Mesenchymal stem cell (in vitro differentiated cells and primary cell): ENCODE results near the gene IL1R2.
A peak's percentile ranks its signal among the peaks of the same experiment; 100 is the strongest.

Experiments used
- DNase-seq: peaks from one replicate; pipeline ENCODE4 v3.0.0-alpha.2; 2013
- H2AFZ ChIP-seq: one replicate; pipeline ENCODE4 v1.6.1; 2013; ENCODE audit warnings: low read depth, mild to moderate bottlenecking, control low read depth, inconsistent platforms, low read length, moderate library complexity
- H2AK5ac ChIP-seq: 2 replicates; pipeline ENCODE4 v1.6.1; 2013; ENCODE audit warnings: low read length, moderate library complexity, mild to moderate bottlenecking, inconsistent platforms; ENCODE audit not compliant: severe bottlenecking
- H2BK120ac ChIP-seq: one replicate; pipeline ENCODE4 v1.6.1; 2013; ENCODE audit warnings: low read depth, mild to moderate bottlenecking, inconsistent platforms, low read length, moderate library complexity
- H2BK12ac ChIP-seq, 2 experiments: one replicate each; pipeline ENCODE4 v1.6.1; 2013; ENCODE audit warnings: inconsistent platforms in 2 of 2, low read length in 2 of 2, mild to moderate bottlenecking in 2 of 2, moderate library complexity in 2 of 2, control low read depth in 1 of 2
- H2BK15ac ChIP-seq: one replicate; pipeline ENCODE4 v1.6.1; 2013; ENCODE audit warnings: mild to moderate bottlenecking, low read depth, inconsistent platforms; ENCODE audit not compliant: poor library complexity, severe bottlenecking
- H2BK5ac ChIP-seq: 2 replicates; pipeline ENCODE4 v1.6.1; 2013; ENCODE audit warnings: low read depth, mild to moderate bottlenecking, low read length, control low read depth, inconsistent platforms; ENCODE audit not compliant: poor library complexity, severe bottlenecking
- H3K14ac ChIP-seq, 2 experiments: one replicate each; pipeline ENCODE4 v1.6.1; 2013; ENCODE audit warnings: inconsistent platforms in 2 of 2, low read length in 2 of 2, control low read depth in 1 of 2, mild to moderate bottlenecking in 1 of 2, moderate library complexity in 1 of 2
- H3K18ac ChIP-seq, 2 experiments: one replicate each; pipeline ENCODE4 v1.6.1; 2013; ENCODE audit warnings: inconsistent platforms in 2 of 2, low read length in 2 of 2, control low read depth in 1 of 2, low read depth in 1 of 2, mild to moderate bottlenecking in 1 of 2
- H3K23ac ChIP-seq, 2 experiments: one replicate each; pipeline ENCODE4 v1.6.1; 2013; ENCODE audit warnings: inconsistent platforms in 2 of 2, low read length in 2 of 2, mild to moderate bottlenecking in 2 of 2, moderate library complexity in 2 of 2, control low read depth in 1 of 2
- H3K27ac ChIP-seq: 2 replicates; pipeline ENCODE4 v1.5.1; 2013; ENCODE audit warnings: mild to moderate bottlenecking, moderate library complexity, low read length, control low read depth, inconsistent platforms; ENCODE audit not compliant: poor library complexity, severe bottlenecking
- H3K27me3 ChIP-seq, 2 experiments: 2 replicates each; pipeline versions ENCODE4 v1.6.1 to v1.7.0; 2013; ENCODE audit warnings: low read length in 2 of 2, mild to moderate bottlenecking in 2 of 2, moderate library complexity in 2 of 2, control low read depth in 1 of 2, inconsistent platforms in 1 of 2; ENCODE audit not compliant: control insufficient read depth in 1 of 2, insufficient read depth in 1 of 2
- H3K36me3 ChIP-seq, 2 experiments: 2 replicates each; pipeline versions ENCODE4 v1.6.1 to v1.7.0; 2013; ENCODE audit warnings: low read length in 2 of 2, control low read depth in 1 of 2, inconsistent platforms in 1 of 2, low read depth in 1 of 2, mild to moderate bottlenecking in 1 of 2; ENCODE audit not compliant: insufficient read depth in 2 of 2, control insufficient read depth in 1 of 2
- H3K4ac ChIP-seq, 2 experiments: one replicate each; pipeline ENCODE4 v1.6.1; 2013; ENCODE audit warnings: inconsistent platforms in 2 of 2, low read length in 2 of 2, mild to moderate bottlenecking in 2 of 2, moderate library complexity in 2 of 2, control low read depth in 1 of 2, low read depth in 1 of 2
- H3K4me1 ChIP-seq: 2 replicates; pipeline ENCODE4 v1.6.1; 2013; ENCODE audit warnings: low read depth, low read length, control low read depth; ENCODE audit not compliant: control insufficient read depth, insufficient read depth
- H3K4me2 ChIP-seq: 2 replicates; pipeline ENCODE4 v1.6.1; 2013; ENCODE audit warnings: low read length, mild to moderate bottlenecking, inconsistent platforms; ENCODE audit not compliant: poor library complexity, severe bottlenecking
- H3K4me3 ChIP-seq, 2 experiments: 2 replicates each; pipeline versions ENCODE4 v1.5.1 to v1.7.0; 2013; ENCODE audit warnings: low read length in 2 of 2, mild to moderate bottlenecking in 2 of 2, control low read depth in 1 of 2, low read depth in 1 of 2; ENCODE audit not compliant: insufficient read depth in 1 of 2
- H3K79me1 ChIP-seq: replicated peaks from 2 replicates; pipeline ENCODE4 v1.6.1; 2013; ENCODE audit warnings: mild to moderate bottlenecking, control low read depth, low read length, inconsistent platforms; ENCODE audit not compliant: poor library complexity, severe bottlenecking
- H3K9ac ChIP-seq: 2 replicates; pipeline ENCODE4 v1.7.0; 2013; ENCODE audit warnings: mild to moderate bottlenecking, low read length, moderate library complexity
- H3K9me3 ChIP-seq: 2 replicates; pipeline ENCODE4 v1.7.0; 2013; ENCODE audit warnings: mild to moderate bottlenecking, low read length; ENCODE audit not compliant: control insufficient read depth
- H4K8ac ChIP-seq: one replicate; pipeline ENCODE4 v1.6.1; 2013; ENCODE audit warnings: inconsistent platforms, mild to moderate bottlenecking, low read length, moderate library complexity
- H4K91ac ChIP-seq: one replicate; pipeline ENCODE4 v1.6.1; 2013; ENCODE audit warnings: mild to moderate bottlenecking, low read length, inconsistent platforms
- WGBS: methylation state at CpG from one replicate; pipeline ENCODE4 v1.1.7; 2013; ENCODE audit warnings: mixed read lengths; 5-methylcytosine and 5-hydroxymethylcytosine counted together

The IL1R2 gene

GRCh38 chr2:102060792-102061191, 69.0 kb downstream of the IL1R2 start:
- H3K4me2 ChIP-seq: no peak overlapping the region
- 97% methylated on average over 4 of the region's 4 CpGs for WGBS
- H3K9ac ChIP-seq: no peak overlapping the region
- H3K4me3 ChIP-seq: no peak overlapping the region
- peak overlapping the region; percentile 7 for H2AK5ac ChIP-seq
- H2BK5ac ChIP-seq: no peak overlapping the region
- H2AFZ ChIP-seq: no peak overlapping the region
- peak overlapping the region in 1 of 2 experiments; percentile 98 for H3K14ac ChIP-seq
- H3K27ac ChIP-seq: no peak overlapping the region
- peaks cover 2% of the 10 kb centered on the region for H3K9me3 ChIP-seq
- H3K18ac ChIP-seq: peak overlapping the region; percentile 98 to 99
- peak overlapping the region; percentile 99 for H4K91ac ChIP-seq
- peaks cover 23% of the 10 kb centered on the region for H3K4me1 ChIP-seq
- DNase-seq: no peak
- peak overlapping the region; percentile 98 to 100 for H3K4ac ChIP-seq
- peak overlapping the region; percentile 99 to 100 for H2BK12ac ChIP-seq
- peak overlapping the region; percentile 97 for H2BK15ac ChIP-seq
- no peak overlapping the region for H3K23ac ChIP-seq
- peak overlapping the region; percentile 95 for H2BK120ac ChIP-seq
- no peaks in the 10 kb centered on the region for H3K79me1 ChIP-seq
- H3K36me3 ChIP-seq: no peaks in the 10 kb centered on the region
- no peaks in the 10 kb centered on the region for H3K27me3 ChIP-seq
- H4K8ac ChIP-seq: peak overlapping the region; percentile 95

- Histone ChIP-seq H3K18ac (peak overlapping the region; percentile 98 to 99), H3K36me3 (no peaks in the 10 kb centered on the region), H2BK15ac (peak overlapping the region; percentile 97), H3K79me1 (no peaks in the 10 kb centered on the region), H3K4me2 (no peak overlapping the region), H3K23ac (peak overlapping the region in 1 of 2 experiments; percentile 57), H3K4ac (peak overlapping the region; percentile 98 to 100), H3K27me3 (no peaks in the 10 kb centered on the region), H2BK5ac (no peak overlapping the region), H2BK12ac (peak overlapping the region; percentile 99 to 100), H2AK5ac (peak overlapping the region; percentile 7), H3K4me1 (peaks cover 25% of the 10 kb centered on the region), H3K9me3 (peaks cover 2% of the 10 kb centered on the region), H2BK120ac (peak overlapping the region; percentile 95), H3K14ac (peak overlapping the region in 1 of 2 experiments; percentile 98), H3K27ac (no peak overlapping the region), H3K4me3 (no peak overlapping the region), H2AFZ (no peak overlapping the region), H4K91ac (peak overlapping the region; percentile 99), H4K8ac (peak overlapping the region; percentile 95), H3K9ac (peak overlapping the region; percentile 91)
- WGBS: 97% methylated on average over 6 of the region's 7 CpGs
- DNase-seq: no peak
These were observed 69.5 kb downstream of the IL1R2 start for GRCh38 chr2:102061286-102061699.

- H3K4ac ChIP-seq: peak overlapping the region; percentile 29 to 95
- peaks cover 2% of the 10 kb centered on the region for H3K9me3 ChIP-seq
- no peak overlapping the region for H2BK5ac ChIP-seq
- no peak overlapping the region for H3K4me2 ChIP-seq
- H2AFZ ChIP-seq: no peak overlapping the region
- H4K8ac ChIP-seq: peak overlapping the region; percentile 85
- H3K14ac ChIP-seq: peak overlapping the region in 1 of 2 experiments; percentile 78
- H3K9ac ChIP-seq: peak overlapping the region; percentile 91
- H2BK120ac ChIP-seq: peak overlapping the region; percentile 100
- H3K4me3 ChIP-seq: no peak overlapping the region
- no peak overlapping the region for H2AK5ac ChIP-seq
- H4K91ac ChIP-seq: peak overlapping the region; percentile 93
- peak overlapping the region; percentile 63 for H2BK15ac ChIP-seq
- H3K79me1 ChIP-seq: no peaks in the 10 kb centered on the region
- H3K4me1 ChIP-seq: peaks cover 25% of the 10 kb centered on the region
- no peaks in the 10 kb centered on the region for H3K27me3 ChIP-seq
- WGBS: 67% methylated on average over 8 of the region's 8 CpGs
- H3K18ac ChIP-seq: peak overlapping the region; percentile 86 to 94
- no peaks in the 10 kb centered on the region for H3K36me3 ChIP-seq
- DNase-seq: peak; percentile 96
- H2BK12ac ChIP-seq: peak overlapping the region; percentile 65 to 94
- H3K27ac ChIP-seq: no peak overlapping the region
- no peak overlapping the region for H3K23ac ChIP-seq
These were observed 70.4 kb downstream of the IL1R2 start for GRCh38 chr2:102061962-102062795.

GRCh38 chr2:102062802-102063201, 71.0 kb downstream of the IL1R2 start:
- Histone ChIP-seq H3K18ac (peak overlapping the region; percentile 90 to 94), H3K23ac (peak overlapping the region in 1 of 2 experiments; percentile 7), H2BK120ac (peak overlapping the region; percentile 100), H3K9me3 (peaks cover 2% of the 10 kb centered on the region), H3K4me1 (peaks cover 25% of the 10 kb centered on the region), H3K4me2 (no peak overlapping the region), H2BK12ac (peak overlapping the region; percentile 85 to 100), H2BK5ac (no peak overlapping the region), H3K9ac (peak overlapping the region; percentile 91), H4K8ac (peak overlapping the region; percentile 98), H3K79me1 (no peaks in the 10 kb centered on the region), H3K4ac (peak overlapping the region; percentile 94 to 99), H2AFZ (no peak overlapping the region), H2AK5ac (no peak overlapping the region), H3K27ac (no peak overlapping the region), H3K14ac (no peak overlapping the region), H3K4me3 (no peak overlapping the region), H2BK15ac (no peak overlapping the region), H3K36me3 (no peaks in the 10 kb centered on the region), H3K27me3 (no peaks in the 10 kb centered on the region), H4K91ac (peak overlapping the region; percentile 100)
- WGBS: 58% methylated on average over 3 of the region's 3 CpGs
- no peak for DNase-seq
